NOMO-1 treated with dmso at 0.1 percent for 144 hours (cell line): Measurements from ENCODE around the gene PABPN1.

Source experiments
- DNase-seq: peaks from one replicate; lab custom pipeline; 2025; ENCODE audit not compliant: unreplicated experiment; lab: John Stamatoyannopoulos, UW

PABPN1 gene

DNA sequence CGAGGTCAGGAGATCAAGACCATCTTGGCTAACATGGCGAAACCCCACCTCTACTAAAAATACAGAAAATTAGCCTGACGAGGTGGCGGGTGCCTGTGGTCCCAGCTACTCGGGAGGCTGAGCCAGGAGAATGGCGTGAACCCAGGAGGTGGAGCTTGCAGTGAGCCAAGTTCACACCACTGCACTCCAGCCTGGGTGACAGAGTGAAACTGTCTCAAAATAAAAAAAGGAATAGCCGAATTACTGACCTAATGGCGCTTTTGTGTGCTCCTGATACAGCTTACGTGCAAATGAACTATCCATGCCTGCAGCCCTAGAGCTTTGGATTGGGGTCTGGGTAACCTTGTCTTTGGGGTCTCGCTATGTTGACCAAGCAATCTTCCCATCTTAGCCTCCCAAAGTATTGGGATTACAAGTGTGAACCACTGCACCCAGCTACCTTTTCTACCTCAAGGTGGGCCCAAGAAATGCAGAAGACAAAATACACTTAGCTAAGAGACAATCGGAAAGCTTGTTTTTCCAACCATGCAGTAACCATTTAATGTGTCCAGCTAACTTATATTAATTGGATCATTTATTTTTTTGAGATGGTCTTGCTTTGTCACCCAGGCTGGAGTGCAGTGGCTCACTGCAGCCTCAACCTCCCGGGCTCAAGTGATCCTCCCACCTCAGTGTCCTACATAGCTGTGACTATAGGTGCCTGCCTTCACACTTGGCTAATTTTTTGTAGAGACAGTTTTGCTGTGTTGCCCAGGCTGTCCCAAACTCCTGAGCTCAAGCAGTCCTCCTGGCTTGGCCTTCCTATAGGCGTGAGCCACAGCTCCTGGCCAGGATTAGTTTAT, 5.5 kb downstream of the PABPN1 start:
- no peak for DNase-seq

- peak; percentile 68 for DNase-seq
Measured at GRCh38 chr14:23327947-23328744, 6.9 kb downstream of the PABPN1 start.

DNA sequence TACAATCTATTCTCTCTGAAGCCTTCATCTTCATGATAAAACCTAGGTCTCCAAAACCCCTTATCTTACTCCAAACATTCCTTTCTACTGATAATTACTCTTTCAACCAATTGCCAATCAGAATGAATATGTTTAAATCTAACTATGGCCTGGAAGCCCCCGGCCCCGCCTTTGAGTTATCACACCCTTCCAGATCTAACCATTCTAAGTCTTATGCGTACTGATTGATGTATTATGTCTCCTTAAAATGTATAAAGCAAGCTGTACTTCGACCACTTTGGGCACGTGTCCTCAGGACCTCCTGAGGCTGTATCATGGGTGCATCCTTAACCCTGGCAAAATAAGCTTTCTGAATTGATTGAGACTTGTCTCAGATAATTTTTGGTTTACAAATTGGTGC, 14.4 kb downstream of the PABPN1 start:
- DNase-seq, result no peak

DNA sequence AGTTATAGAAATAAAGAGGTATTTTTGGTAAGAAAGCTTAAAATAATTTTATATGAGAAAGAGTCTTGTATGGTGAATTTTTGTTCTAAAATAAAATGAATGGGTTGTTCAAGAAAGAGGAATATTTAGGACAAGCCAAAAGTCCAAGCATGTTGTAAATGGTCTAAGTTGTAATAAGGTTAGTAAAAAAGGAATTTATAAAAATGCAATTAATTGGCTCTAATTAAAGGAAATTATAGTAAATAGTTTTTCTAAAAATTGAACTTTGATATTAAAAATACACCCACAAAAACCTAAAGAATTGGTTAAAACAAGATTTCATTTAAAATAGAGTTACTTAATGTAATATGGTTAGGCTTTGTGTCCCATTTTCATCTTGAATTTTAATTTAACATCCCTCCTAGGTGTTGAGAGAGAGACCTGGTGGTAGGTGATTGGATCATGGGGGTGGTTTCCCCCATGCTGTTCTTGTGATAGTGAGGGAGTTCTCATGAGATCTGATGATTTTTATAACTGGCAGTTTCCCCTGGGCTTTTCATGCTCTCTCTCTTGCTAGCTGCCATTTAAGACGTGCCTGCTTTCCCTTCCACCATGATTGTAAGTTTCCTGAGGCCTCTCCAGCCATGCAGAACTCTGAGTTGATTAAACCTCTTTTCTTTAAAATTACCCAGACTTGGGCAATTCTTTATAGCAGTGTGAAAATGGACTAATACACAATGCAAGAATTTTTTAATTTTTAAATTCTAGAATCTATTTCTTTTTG, 18.4 kb downstream of the PABPN1 start:
- no peak for DNase-seq

- no peak for DNase-seq
Measured at GRCh38 chr14:23344481-23344880, 23.2 kb downstream of the PABPN1 start.

DNA sequence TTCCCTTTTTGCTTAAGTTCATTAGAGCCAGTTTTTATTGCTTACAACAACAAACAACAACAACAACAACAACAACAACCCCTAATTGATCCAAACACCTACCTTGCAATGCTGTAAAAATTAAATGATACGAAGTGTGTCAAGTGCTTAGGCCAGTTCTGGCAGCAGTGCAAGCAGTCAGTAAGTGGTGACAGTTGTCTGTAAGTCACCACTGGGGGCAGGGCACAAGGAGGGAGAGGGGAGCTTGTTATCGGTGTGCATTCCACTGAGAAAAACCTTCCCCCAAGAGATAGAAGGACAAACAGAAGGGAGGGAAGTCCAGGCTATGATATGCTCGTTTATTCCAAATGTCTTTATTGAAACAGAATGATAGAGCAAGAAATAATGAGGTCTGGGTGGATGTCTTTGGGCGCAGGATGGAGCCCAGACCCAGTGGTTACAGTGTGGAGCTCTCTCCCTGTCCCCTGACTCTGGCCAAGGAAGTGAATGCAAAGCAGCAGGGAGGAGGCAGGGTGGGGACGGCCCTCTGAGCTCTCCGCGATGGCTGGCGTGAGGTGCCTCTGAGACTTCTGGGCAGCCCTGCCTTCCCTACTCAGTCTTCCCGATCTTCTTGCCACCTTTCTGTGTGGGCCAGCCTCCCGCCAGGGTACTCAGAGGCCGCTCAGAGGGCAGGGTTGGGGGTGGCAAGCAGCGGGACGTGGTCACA, 24.9 kb downstream of the PABPN1 start:
- no peak for DNase-seq

GRCh38 chr14:23346693-23347405, 25.6 kb downstream of the PABPN1 start:
- no peak for DNase-seq

GRCh38 chr14:23347406-23348296, 26.4 kb downstream of the PABPN1 start:
- no peak for DNase-seq

DNA sequence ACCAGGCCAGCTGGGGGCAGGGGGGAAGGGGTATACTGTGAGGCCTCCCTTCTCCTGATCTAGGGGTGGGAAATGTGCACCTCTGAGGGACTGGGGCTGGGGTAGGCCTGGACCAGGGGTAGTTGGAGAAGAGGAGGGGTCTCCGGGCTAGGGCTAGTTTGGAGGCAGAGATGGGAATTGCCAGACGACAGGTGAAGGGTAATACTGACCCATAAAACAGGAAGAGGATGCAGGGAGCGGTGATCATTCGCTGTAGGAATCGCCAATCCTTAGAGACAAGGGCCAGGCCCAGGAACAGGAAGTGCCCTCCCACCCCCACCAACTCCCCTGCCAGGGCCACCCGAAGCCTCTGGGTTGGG, 27.0 kb downstream of the PABPN1 start:
- no peak for DNase-seq

- no peak for DNase-seq
Measured at GRCh38 chr14:23349156-23349845, 28.0 kb downstream of the PABPN1 start.

DNA sequence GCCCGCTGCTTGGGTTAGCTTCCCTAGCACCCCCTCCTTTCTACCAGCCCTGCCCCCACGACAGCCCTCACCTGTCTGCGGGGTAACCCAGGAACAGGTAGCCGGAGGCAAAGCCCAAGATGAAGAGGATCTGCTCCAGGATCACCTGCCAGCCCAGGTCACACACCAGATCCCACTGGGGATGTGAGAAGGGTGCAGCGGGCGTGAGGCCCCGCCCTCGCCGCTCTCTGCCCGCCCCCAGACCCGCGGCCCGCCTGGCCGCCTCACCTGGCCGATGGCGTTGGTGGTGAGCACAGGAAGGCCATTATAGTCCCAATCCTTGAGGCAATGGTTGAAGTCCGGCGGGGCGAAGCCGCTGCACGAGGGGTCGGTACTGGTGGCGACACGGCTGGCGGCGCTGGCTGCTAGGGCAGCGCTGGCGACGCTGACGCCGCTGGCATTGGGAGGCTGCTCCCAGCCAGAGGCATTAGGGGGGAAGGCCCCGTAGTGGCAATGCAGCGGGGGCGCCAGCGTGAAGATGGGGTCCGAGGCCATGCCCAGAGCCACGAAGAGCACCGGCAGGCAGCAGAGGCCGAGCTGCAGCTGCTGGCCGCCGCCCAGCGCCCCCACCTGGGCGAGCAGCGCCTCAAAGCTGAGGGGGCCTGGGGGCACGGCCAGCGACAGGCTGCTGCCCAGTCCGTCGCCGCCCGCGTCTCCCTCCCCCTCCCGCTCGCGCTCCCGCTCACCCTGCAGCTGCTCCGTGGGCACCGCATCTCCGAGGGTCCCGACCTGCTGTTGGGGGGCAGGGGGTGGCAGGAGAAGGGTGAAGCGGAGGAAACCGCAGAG, 30.6 kb downstream of the PABPN1 start:
- DNase-seq, result no peak

DNA sequence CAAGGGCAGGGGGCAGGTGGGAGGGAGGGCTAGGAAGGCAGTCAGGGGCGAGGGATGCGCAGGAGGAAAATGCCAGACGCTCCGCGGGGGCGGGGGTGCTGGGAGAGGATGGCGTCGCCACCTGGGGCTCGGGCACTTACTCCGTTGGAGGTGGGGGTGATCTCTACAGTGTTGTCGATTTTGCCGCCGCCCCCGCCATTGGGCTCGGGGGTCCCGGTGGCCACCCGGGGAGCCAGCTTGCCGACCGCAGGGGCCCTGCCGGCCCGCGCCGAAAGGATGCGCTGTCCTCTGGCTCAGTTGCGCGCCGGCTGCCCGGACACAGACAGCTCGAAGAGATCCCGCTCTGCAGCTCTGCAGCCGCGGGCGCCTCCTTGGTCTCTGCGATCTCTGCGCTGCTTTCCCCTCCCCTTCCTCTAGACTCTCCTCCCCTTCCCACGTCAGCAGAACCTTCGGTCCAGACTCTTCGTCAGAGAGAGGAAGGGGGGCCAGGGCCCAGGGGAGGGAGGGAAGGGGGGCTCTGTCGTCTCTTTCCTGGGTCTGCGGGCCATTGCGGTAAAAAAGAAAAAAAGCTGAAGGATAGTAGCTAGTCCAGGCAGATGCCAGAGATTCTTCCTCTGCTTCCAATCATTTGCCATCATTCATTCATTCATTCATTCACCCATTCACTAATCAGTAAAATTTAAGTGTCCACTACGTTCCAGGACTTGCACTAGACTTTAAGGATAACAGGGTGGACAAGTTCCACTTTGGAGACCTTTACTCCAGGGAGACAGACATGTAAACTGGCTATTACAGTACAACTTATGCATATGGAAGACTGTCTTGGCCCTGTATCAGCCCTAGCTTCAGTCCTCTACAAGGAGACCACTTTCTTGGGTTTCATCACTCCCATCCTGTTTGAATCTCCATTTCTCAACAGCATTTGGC, 31.5 kb downstream of the PABPN1 start, which contains the start of gene SLC22A17:
TSS of gene SLC22A17 (minus strand) at position 382 of the 927 bp plus-strand sequence.
- DNase-seq, result no peak

- no peak for DNase-seq
Measured at GRCh38 chr14:23353433-23353780, 32.1 kb downstream of the PABPN1 start.

DNA sequence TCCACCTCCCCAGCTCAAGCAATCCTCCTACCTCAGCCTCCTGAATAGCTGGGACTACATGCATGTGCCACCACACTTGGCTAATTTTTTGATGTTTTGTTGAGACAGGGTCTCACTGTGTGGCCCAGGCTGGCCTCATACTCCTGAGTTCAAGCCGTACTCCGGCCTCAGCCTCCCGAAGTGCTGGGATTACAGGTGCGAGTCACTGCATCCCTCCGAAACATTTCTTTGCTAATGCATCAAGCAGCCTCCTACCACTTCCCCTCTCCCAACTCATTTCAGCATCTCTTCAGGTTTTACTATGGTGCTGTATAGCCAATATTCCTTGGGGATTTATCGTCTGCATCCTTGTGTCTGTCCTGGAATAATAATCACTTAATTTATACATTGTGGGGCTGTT, 33.7 kb downstream of the PABPN1 start:
- DNase-seq, result no peak

DNA sequence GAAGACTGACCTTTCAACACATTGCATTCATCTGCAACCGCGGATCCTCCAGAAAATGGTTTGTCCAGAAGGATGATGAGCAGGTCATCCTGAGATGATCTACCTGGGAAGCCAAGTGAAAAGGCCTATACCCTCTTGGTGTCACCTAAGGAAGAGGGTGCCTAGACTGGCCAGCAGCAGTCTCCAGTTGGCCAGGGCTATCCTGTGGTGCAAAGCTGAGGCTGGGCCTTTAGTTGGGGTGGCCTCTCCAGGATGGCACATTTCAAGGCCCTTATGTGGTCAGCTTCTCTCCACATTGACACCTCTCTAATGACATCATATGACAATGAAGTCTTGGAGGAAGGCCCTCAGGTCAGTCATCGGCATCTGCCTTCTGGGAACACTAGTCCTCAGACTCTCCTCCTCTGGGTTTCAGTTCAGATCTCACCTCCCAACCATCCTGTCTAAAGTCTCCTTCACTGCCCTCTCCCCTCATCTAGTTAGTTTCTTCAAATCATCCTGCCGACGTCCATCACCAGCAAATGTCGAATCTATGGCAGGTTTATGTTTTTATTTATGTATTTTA, 34.7 kb downstream of the PABPN1 start:
- DNase-seq, result no peak

DNA sequence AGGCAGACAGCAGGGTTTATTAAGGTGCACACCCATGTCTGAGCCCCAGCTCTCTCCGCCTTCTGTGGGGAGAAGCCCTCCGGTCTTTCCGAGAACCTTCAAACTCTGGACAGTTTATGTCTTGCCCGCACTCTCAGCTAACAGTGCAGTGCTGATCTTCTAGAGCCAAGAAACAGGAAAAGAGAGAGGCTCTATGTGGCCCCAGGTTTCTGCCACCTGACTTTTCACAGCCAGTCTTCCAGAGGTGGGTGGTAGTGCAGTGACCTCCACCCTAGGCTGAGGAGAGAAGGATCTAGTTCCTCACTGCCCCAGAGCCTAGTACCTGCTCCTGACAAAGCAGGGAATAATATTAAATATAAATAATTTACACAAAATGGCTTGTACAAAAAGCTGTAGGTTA, 35.4 kb downstream of the PABPN1 start:
- no peak for DNase-seq

GRCh38 chr14:23357261-23357660, 36.0 kb downstream of the PABPN1 start:
- DNase-seq, result no peak
